CD4-positive, alpha-beta T cell treated with Interferon gamma for 1 hour (primary cell): ENCODE measurements around the gene RUSC1.
"Not testable (repeated sequence)": the region's sequence is repeated elsewhere in the genome, so short reads cannot be mapped to it uniquely, and the experiment has no call there.

Experiments
- DNase-seq: peaks from one replicate; pipeline ENCODE4 v3.0.0-alpha.2; 2020

The RUSC1 gene

DNA sequence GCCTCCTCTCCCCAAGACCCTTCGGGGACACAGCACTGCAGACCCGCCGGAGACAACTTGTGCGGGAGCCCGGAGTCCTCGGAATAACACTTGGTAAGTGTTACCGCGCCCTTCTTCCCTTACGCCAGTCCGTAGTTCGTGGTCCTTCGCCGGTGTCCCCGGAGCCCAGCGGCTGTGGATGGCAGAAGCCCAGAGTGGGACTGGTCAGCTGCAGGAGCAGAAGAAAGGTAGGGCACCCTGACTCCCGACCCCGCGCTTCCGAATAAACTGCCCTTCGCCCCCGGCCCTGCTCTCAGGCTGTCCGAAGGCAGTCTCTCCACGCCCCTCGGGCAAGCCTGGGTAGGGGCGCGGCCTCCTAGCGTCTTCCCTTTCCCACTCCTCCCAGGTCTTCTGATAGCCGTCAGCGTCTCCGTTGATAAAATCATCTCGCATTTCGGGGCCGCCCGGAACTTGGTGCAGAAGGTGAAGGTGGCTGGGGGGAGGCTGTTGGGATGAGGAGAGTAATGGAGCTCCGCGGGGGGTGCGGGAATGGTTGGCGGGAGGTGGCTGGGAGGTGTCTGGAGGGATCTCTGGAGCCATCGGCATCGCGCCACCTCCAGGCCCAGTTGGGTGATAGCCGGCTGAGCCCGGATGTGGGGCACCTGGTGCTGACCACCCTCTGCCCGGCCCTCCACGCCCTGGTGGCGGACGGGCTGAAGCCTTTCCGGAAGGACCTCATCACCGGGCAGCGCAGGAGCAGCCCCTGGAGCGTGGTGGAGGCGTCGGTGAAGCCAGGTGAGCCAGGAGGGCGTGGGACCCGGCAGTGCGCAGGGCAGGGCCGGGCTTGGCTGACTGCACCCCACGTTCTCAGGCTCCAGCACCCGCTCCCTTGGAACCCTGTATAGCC lies 4.3 kb downstream of the RUSC1 start:
- DNase-seq = no peak

- no peak for DNase-seq
Observed at GRCh38 chr1:155325603-155325893, 4.9 kb downstream of the RUSC1 start.

GRCh38 chr1:155326020-155326526 lies 5.4 kb downstream of the RUSC1 start:
- no peak for DNase-seq

DNA sequence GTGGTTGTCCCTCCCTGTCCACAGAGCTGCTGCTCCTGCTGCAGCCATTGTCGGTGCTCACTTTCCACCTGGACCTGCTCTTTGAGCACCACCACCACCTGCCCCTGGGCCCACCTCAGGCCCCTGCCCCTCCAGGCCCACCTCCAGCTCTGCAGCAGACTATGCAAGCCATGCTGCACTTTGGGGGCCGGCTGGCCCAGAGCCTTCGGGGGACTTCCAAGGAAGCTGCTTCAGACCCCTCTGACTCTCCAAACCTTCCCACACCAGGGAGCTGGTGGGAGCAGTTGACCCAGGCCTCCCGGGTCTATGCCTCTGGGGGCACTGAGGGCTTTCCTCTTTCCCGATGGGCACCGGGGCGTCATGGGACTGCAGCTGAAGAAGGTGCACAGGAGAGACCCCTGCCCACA lies 5.9 kb downstream of the RUSC1 start:
- no peak for DNase-seq

DNA sequence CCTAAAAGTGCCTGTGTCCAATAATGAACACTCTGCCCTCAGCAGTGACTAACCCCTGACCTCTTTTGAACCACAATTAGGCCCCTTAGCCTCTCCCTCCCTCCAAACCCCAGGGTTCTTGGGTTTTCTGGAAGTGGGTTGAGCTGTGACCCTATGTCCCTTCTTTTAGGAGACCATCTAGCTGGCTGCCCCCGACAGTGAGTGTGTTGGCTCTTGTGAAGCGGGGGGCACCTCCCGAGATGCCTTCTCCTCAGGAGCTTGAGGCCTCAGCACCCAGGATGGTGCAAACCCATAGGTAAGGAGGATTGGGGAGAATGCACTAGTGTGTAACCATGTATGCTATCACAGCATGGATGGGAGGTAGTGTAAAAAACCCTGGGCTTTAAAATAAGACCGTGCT lies 7.3 kb downstream of the RUSC1 start:
- DNase-seq = no peak

- not testable (repeated sequence) for DNase-seq
Observed at GRCh38 chr1:155328856-155329255, 8.2 kb downstream of the RUSC1 start.

GRCh38 chr1:155329980-155330598 lies 9.4 kb downstream of the RUSC1 start:
- DNase-seq = no peak

GRCh38 chr1:155334962-155335361 lies 14.3 kb downstream of the RUSC1 start:
- no peak for DNase-seq

- DNase-seq = no peak
Observed at GRCh38 chr1:155339515-155340097, 18.9 kb downstream of the RUSC1 start.

DNA sequence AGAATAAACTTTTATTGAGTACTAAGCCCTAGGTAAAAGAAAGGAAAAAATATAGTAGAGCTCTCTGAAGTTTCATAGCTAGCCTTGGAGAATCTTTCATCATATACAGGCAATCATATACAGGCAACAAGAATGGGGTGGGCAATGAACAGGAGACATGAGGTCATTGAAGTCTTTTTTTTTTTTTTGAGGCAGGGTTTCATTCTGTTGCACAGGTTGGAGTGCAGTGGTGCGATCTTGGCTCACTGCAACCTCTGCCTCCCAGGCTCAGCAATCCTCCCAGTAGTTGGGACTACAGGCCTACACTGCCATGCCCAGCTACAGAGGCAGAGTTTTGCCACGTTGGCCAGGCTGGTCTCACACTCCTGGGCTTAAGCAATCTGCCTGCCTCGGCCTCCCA lies 22.1 kb downstream of the RUSC1 start:
- no peak for DNase-seq

DNA sequence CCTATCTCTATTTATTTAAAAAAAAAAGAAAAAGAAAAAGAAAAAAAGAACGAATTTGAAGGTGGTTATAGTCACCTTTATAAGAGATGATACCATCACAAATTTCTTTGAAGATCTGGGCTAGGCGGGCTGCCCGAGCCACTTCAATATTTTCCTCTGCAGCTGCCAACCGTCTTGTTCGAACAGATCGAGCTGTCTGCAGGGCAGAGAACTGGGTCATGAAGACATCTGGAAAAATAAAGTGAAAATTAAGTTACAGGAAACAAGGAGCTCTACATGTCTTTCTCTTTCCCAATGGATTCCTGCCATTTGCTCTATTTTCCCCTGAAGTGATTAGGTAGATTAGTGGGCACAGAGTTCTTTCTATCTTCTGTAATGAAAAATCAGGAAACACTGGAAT lies 31.9 kb downstream of the RUSC1 start:
- DNase-seq = no peak

- no peak for DNase-seq
Observed at GRCh38 chr1:155360051-155360450, 39.4 kb downstream of the RUSC1 start.

DNA sequence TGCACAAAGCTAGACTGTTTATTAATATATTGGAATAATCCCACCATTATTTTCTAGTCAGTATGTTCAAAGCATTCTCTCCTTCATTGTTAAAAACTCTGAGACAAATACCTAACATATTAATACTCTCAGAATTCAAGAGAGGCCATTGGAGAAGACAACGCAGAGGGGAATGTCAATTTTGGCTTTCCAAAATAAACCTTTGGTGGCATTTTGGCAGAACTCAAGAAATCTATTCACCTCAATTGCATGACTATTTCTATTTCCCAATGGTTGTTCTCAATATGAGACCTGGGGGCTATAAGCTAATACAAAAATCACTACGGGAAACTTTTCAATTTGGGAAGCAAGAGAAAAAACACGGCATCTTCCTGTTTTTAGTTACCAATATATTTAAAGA lies 58.5 kb downstream of the RUSC1 start:
- no peak for DNase-seq

- DNase-seq = no peak
Observed at GRCh38 chr1:155379631-155380090, 59.0 kb downstream of the RUSC1 start.
